Chondrocyte (in vitro differentiated cells): Measurements from ENCODE around the gene MAGI3. TPM values are rescaled to one million over a fixed set of nuclear protein-coding genes. Genes with fewer than 3 reads are reported as not detected.

ENCODE experiments used
- DNase-seq: peaks from one replicate; pipeline ENCODE4 v3.0.0; 2021; ENCODE audit warnings: mixed read lengths, low spot score
- H3K27ac Mint-ChIP-seq: one replicate; pipeline ENCODE4 v1.8.0; 2021; ENCODE audit warnings: mild to moderate bottlenecking, moderate library complexity, mixed read lengths; ENCODE audit not compliant: unreplicated experiment
- H3K27me3 Mint-ChIP-seq: 2 replicates; pipeline ENCODE4 v1.8.0; 2021; ENCODE audit warnings: low read depth, mixed read lengths
- H3K36me3 Mint-ChIP-seq: 2 replicates; pipeline ENCODE4 v1.8.0; 2021; ENCODE audit warnings: low read depth, mixed read lengths
- H3K4me1 Mint-ChIP-seq: 2 replicates; pipeline ENCODE4 v1.8.0; 2021; ENCODE audit warnings: low read depth, mild to moderate bottlenecking, mixed read lengths
- H3K4me3 Mint-ChIP-seq: one replicate; pipeline ENCODE4 v1.8.0; 2021; ENCODE audit warnings: mild to moderate bottlenecking, moderate library complexity, mixed read lengths; ENCODE audit not compliant: unreplicated experiment
- H3K9me3 Mint-ChIP-seq: 2 replicates; pipeline ENCODE4 v1.8.0; 2021; ENCODE audit warnings: low read depth, mixed read lengths
- CTCF ChIP-seq: fragments of 200-600 bp; sonication (generic); IDR thresholded peaks from 2 replicates; pipeline ENCODE4 v1.5.0; 2021; ENCODE audit warnings: antibody characterized with exemption, mild to moderate bottlenecking, moderate library complexity
- total RNA-seq: library from RNA; stranded (reverse); gene quantifications from 3 replicates; pipeline ENCODE4 v1.2.1, GENCODE V29; 2021

Gene MAGI3
- total RNA-seq, 1 donor from 2014 or later = 8.8 TPM

- no peaks in the 10 kb centered on the region for H3K27me3 Mint-ChIP-seq
- H3K36me3 Mint-ChIP-seq = peaks cover 6% of the 10 kb centered on the region
- no peaks in the 10 kb centered on the region for H3K9me3 Mint-ChIP-seq
- no peak for TF ChIP-seq CTCF
- no peak overlapping the region for H3K4me3 Mint-ChIP-seq
- no peak for DNase-seq
- no peak overlapping the region for H3K27ac Mint-ChIP-seq
- no peaks in the 10 kb centered on the region for H3K4me1 Mint-ChIP-seq
Measured at GRCh38 chr1:113660088-113660487, 269.8 kb downstream of the MAGI3 start.

DNA sequence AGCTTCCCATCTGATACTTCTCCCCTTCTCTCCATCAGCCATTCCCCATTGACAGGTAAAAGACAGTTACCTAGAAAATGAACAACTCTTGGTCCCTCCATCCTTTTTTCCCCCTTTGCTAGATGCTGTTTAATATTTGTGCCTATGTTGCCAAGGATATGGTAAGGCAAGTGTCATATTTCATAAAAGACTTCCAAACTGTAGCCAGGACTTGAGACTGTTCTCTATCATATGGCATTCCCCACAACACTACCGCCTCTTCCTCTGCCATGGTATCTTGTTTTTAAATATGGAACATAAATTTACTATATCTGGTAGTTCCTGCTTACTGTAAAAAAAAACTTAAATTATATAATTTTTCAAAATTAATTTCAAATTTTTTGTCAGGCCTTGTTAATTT lies 271.8 kb downstream of the MAGI3 start:
- Mint-ChIP-seq H3K36me3 (peaks cover 14% of the 10 kb centered on the region), H3K4me1 (no peaks in the 10 kb centered on the region), H3K9me3 (peaks cover 8% of the 10 kb centered on the region), H3K4me3 (no peak overlapping the region), H3K27me3 (no peaks in the 10 kb centered on the region), H3K27ac (no peak overlapping the region)
- no peak for DNase-seq
- no peak for TF ChIP-seq CTCF

GRCh38 chr1:113663165-113663951 lies 273.0 kb downstream of the MAGI3 start:
- TF ChIP-seq CTCF = no peak
- Mint-ChIP-seq H3K36me3 (peaks cover 17% of the 10 kb centered on the region), H3K27ac (no peak overlapping the region), H3K9me3 (peaks cover 8% of the 10 kb centered on the region), H3K27me3 (no peaks in the 10 kb centered on the region), H3K4me1 (no peaks in the 10 kb centered on the region), H3K4me3 (no peak overlapping the region)
- DNase-seq = no peak

GRCh38 chr1:113665071-113665470 lies 274.8 kb downstream of the MAGI3 start:
- H3K27me3 Mint-ChIP-seq = no peaks in the 10 kb centered on the region
- H3K36me3 Mint-ChIP-seq = peaks cover 17% of the 10 kb centered on the region
- no peak overlapping the region for H3K4me3 Mint-ChIP-seq
- no peak for DNase-seq
- H3K4me1 Mint-ChIP-seq = no peaks in the 10 kb centered on the region
- H3K27ac Mint-ChIP-seq = no peak overlapping the region
- H3K9me3 Mint-ChIP-seq = peaks cover 8% of the 10 kb centered on the region
- no peak for TF ChIP-seq CTCF

DNA sequence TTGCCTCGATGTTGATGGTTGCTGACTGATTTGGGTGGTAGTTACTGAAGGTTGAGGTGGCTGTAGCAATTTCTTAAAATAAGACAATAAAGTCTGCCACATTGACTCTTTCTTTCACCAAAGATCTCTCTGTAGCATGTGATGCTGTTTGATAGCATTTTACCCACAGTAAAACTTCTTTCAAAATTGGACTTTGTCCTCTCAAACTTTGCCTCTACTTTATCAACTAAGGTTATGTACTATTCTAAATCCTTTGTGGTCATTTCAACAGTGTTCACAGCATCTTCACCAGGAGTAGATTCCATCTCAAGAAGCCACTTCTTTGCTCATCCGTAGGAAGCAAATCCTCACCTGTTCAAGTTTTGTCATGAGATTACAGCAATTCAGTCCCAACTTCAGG lies 275.8 kb downstream of the MAGI3 start:
- DNase-seq = no peak
- H3K9me3 Mint-ChIP-seq = peaks cover 8% of the 10 kb centered on the region
- H3K36me3 Mint-ChIP-seq = peaks cover 14% of the 10 kb centered on the region
- no peaks in the 10 kb centered on the region for H3K27me3 Mint-ChIP-seq
- no peak overlapping the region for H3K27ac Mint-ChIP-seq
- H3K4me3 Mint-ChIP-seq = no peak overlapping the region
- TF ChIP-seq CTCF = no peak
- H3K4me1 Mint-ChIP-seq = no peaks in the 10 kb centered on the region
